HAP-1 (cell line): ENCODE measurements around the gene CEMIP2.
"Not testable (repeated sequence)": the region's sequence is repeated elsewhere in the genome, so short reads cannot be mapped to it uniquely, and the experiment has no call there.

Experiments used
- DNase-seq, 2 experiments: peaks; one replicate each; pipeline ENCODE4 v3.0.0-alpha.2; 2016 to 2020; ENCODE audit warnings: low spot score in 2 of 2
- H3K27me3 ChIP-seq: fragments of 250-450 bp; sonication (Bioruptor Pico); 2 replicates; pipeline ENCODE4 v1.5.1; 2020; ENCODE audit warnings: low read depth, mild to moderate bottlenecking, moderate library complexity
- H3K36me3 ChIP-seq: fragments of 250-450 bp; sonication (Bioruptor Pico); replicated peaks from 2 replicates; pipeline ENCODE4 v1.5.1; 2020; ENCODE audit warnings: mild to moderate bottlenecking
- H3K4me1 ChIP-seq: fragments of 250-450 bp; sonication (Bioruptor Pico); 2 replicates; pipeline ENCODE4 v1.5.1; 2020; ENCODE audit warnings: mild to moderate bottlenecking
- H3K4me3 ChIP-seq: fragments of 250-450 bp; sonication (Bioruptor Pico); 2 replicates; pipeline ENCODE4 v1.5.1; 2020; ENCODE audit warnings: mild to moderate bottlenecking, moderate library complexity
- H3K9me3 ChIP-seq: fragments of 250-450 bp; sonication (Bioruptor Pico); 2 replicates; pipeline ENCODE4 v1.5.1; 2020; ENCODE audit warnings: mild to moderate bottlenecking, moderate library complexity
- in situ Hi-C: fragments of 300-500 bp; cut with MboI; formaldehyde crosslinking; loops from 3 replicates; pipeline ENCODE4 v1.14.3; 2020; ENCODE audit warnings: low sequenced_read_pairs, inconsistent platforms, mixed read lengths

CEMIP2 gene, protein sequence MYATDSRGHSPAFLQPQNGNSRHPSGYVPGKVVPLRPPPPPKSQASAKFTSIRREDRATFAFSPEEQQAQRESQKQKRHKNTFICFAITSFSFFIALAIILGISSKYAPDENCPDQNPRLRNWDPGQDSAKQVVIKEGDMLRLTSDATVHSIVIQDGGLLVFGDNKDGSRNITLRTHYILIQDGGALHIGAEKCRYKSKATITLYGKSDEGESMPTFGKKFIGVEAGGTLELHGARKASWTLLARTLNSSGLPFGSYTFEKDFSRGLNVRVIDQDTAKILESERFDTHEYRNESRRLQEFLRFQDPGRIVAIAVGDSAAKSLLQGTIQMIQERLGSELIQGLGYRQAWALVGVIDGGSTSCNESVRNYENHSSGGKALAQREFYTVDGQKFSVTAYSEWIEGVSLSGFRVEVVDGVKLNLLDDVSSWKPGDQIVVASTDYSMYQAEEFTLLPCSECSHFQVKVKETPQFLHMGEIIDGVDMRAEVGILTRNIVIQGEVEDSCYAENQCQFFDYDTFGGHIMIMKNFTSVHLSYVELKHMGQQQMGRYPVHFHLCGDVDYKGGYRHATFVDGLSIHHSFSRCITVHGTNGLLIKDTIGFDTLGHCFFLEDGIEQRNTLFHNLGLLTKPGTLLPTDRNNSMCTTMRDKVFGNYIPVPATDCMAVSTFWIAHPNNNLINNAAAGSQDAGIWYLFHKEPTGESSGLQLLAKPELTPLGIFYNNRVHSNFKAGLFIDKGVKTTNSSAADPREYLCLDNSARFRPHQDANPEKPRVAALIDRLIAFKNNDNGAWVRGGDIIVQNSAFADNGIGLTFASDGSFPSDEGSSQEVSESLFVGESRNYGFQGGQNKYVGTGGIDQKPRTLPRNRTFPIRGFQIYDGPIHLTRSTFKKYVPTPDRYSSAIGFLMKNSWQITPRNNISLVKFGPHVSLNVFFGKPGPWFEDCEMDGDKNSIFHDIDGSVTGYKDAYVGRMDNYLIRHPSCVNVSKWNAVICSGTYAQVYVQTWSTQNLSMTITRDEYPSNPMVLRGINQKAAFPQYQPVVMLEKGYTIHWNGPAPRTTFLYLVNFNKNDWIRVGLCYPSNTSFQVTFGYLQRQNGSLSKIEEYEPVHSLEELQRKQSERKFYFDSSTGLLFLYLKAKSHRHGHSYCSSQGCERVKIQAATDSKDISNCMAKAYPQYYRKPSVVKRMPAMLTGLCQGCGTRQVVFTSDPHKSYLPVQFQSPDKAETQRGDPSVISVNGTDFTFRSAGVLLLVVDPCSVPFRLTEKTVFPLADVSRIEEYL (N-terminal part only)

DNA sequence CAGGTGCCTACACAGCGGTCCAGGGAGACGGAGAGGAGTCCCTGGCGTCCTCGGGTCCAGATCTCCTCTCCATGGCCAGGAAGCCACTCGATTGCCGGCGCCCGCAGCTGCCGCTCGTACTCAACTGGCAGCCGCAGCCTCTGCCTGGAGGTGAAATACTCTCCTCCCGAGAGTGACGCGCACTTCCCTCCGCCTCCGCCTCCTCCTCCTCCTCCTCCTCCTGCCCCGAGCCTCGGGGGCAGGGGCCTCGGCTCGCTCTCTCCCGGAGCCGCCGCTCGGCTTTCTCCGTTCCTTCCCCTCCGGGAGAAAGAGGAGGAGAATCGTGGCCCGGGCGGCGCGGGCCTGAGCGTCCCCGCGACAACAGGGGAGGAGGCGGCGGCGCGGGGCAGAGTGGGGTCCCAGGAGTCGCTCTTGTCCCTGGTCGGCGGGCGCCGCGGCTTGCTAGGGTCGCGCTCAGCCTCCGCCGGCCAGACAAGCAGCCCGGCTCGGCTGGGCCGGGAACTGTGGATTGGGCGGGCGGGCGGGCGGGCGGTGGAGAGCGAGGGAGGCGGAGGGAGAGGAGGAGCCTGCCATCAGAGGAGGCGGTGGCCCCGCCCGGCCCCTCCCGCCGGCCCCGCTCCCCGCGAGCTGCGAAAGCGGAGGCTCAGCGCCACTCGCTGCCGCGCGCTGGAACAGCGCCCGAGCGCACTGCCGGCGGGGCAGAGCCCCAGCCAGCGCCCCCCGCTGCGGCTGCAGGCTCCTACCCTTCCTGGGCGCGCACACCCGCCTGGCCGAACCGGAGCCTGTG lies at the start of gene CEMIP2:
CEMIP2 (minus strand) TSS at position 126 of the 787 bp plus-strand sequence. CDS start 18,140 bp downstream, outside the sequence.
- H3K4me3 ChIP-seq = peak within 1 kb of the TSS; percentile 95
- in situ Hi-C loops = no loop called here
- H3K36me3 ChIP-seq = no peaks in the 10 kb centered on the region
- peaks cover 41% of the 10 kb centered on the region for H3K4me1 ChIP-seq
- no peaks in the 10 kb centered on the region for H3K9me3 ChIP-seq
- peak; percentile 89 to 91 for DNase-seq
- no peaks in the 10 kb centered on the region for H3K27me3 ChIP-seq

DNA sequence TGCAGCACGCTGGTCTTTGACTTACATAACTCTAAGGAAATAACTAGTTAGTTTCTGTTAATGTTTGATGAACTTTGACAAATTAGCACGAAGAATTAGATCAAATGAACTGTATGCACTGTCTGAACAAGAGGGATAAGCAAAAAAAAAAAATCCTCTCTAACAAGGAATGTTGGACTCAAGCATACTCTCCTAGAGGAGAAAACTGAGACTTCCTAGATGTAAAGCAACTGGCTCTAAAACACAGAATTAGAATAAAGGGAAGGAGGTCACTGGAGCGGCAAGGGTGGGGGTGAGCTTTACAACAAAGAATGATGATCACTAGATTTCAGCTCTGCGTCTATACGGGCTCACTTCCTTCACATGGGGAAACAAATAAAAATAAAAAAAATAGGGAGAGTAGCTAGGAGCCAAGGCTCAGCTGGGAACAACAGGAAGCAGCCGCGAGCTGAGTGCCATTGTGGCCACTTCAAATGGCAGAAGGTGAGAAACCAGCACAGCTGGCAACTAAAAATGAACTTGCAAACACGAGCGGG lies 48.7 kb upstream of the CEMIP2 start:
- Histone ChIP-seq H3K4me3 (no peak overlapping the region), H3K4me1 (no peaks in the 10 kb centered on the region), H3K36me3 (no peaks in the 10 kb centered on the region), H3K27me3 (no peaks in the 10 kb centered on the region), H3K9me3 (no peaks in the 10 kb centered on the region)
- no peak for DNase-seq
- in situ Hi-C loops = loop anchor here (25.0 kb wide), 1 partner anchor 445 kb away; no protein-coding TSS in a partner anchor

DNA sequence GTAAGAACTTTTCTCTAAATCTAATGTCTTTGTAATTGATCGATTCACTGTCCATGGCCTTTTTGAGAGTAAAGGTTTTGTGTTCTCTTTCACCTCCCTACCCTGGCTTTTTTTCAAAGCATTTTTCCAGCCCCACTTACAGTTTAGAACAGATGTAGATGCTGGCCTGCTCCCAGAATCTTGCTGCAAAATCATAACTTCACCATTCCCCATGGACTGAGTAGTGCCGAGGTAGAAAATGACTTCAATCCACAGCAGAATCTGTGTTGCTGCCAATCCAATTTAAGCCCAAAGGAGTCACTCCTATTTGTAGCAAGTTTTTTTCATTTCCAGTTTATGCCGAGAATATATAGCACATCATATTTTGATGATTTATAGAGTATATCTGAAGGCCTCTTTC lies 46.5 kb upstream of the CEMIP2 start:
- Histone ChIP-seq H3K27me3 (no peaks in the 10 kb centered on the region), H3K4me3 (no peak overlapping the region), H3K4me1 (no peaks in the 10 kb centered on the region), H3K9me3 (no peaks in the 10 kb centered on the region), H3K36me3 (no peaks in the 10 kb centered on the region)
- no peak for DNase-seq
- in situ Hi-C loops = loop anchor here (25.0 kb wide), 1 partner anchor 447 kb away; no protein-coding TSS in a partner anchor

DNA sequence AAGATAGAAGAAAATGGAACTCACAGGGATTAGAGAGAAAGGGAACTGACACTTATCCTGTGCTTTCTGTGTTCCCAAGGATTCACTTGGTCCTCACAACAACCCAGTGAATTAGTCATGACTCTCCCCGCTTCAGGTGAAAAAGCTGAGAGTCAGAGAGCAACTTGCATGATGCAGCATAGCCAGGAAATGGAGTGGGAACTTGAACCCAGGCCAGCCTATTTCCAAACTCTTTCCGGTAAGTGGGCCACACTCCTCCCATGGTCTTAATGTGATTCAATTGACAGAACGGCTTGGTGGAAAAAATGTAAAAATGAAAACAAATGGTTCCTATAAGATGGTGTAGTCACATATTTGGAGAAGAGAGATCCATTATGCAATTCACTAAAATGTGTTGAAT lies 45.9 kb upstream of the CEMIP2 start:
- Histone ChIP-seq H3K4me1 (no peaks in the 10 kb centered on the region), H3K27me3 (no peaks in the 10 kb centered on the region), H3K36me3 (no peaks in the 10 kb centered on the region), H3K9me3 (no peaks in the 10 kb centered on the region), H3K4me3 (no peak overlapping the region)
- no peak for DNase-seq
- in situ Hi-C loops = loop anchor here (25.0 kb wide), 1 partner anchor 448 kb away; no protein-coding TSS in a partner anchor

DNA sequence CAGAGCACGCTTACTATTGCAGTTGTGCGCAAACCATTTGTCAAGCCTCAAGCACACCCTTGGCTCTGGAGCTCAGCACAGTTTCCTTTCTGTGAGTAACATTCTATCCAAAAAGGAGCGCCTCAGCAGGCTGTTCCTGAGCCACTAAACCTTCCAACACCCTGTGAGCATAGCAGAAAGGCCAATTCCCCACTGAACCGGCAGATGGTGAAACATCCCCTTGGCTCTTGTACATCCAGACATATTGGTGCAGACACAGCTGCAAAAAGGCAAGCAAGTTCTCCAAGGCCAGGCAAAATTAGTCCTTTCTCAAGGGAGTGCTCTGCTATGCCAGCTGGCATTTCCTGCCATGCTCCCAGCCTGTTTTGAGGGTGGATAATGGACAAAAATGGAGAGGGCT lies 44.1 kb upstream of the CEMIP2 start:
- no peaks in the 10 kb centered on the region for H3K27me3 ChIP-seq
- no peaks in the 10 kb centered on the region for H3K36me3 ChIP-seq
- H3K4me1 ChIP-seq = peaks cover 5% of the 10 kb centered on the region
- in situ Hi-C loops = loop anchor here (25.0 kb wide), 1 partner anchor 450 kb away; no protein-coding TSS in a partner anchor
- H3K4me3 ChIP-seq = no peak overlapping the region
- H3K9me3 ChIP-seq = no peaks in the 10 kb centered on the region
- no peak for DNase-seq

DNA sequence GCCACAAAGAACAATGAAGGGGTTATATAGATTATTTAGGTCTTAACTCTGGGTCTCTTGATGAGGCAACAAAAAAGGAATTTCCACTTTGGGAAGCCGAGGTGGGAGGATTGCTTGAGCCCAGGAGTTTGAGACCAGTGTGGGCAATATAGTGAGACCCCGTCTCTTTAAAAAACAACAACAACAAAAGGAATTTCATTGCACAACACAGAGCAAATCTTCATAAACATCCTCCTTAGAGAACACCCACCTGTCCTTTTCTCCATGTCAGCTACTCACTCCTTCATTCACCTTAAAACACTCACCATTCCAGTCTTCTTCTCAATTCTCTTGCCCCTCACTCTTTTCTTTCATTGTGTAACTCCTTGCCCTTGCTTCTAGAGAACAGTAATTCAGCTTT lies 39.8 kb upstream of the CEMIP2 start:
- Histone ChIP-seq H3K36me3 (no peaks in the 10 kb centered on the region), H3K9me3 (no peaks in the 10 kb centered on the region), H3K27me3 (no peaks in the 10 kb centered on the region), H3K4me1 (peaks cover 7% of the 10 kb centered on the region), H3K4me3 (no peak overlapping the region)
- no peak for DNase-seq
- in situ Hi-C loops = loop anchor here (10.0 to 25.0 kb wide), 2 partner anchors 217 to 454 kb away; no protein-coding TSS in a partner anchor

DNA sequence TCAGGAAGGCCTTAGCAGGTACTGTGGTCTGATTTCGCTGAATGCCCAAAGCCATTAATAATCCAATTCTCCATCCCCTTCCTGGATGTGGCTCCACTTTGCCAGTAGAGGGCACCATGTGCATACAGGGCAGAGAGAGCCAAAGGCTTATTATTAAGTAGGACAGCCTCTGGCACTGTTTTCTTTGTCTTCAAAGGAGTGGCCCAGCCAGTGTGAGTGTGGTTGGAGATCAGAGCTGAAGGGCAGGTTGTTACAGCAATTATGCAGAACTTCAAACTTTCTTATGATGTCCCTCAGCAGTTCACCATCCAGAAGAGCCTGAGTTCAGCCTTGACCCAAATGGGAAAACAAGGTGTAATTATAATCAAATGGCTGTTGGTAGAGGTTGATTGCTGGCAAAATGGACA lies 38.6 kb upstream of the CEMIP2 start:
- H3K9me3 ChIP-seq = no peaks in the 10 kb centered on the region
- H3K4me1 ChIP-seq = peaks cover 7% of the 10 kb centered on the region
- H3K36me3 ChIP-seq = no peaks in the 10 kb centered on the region
- in situ Hi-C loops = loop anchor here (10.0 to 25.0 kb wide), 2 partner anchors 218 to 455 kb away; no protein-coding TSS in a partner anchor
- no peaks in the 10 kb centered on the region for H3K27me3 ChIP-seq
- peak; percentile 80 to 89 for DNase-seq
- H3K4me3 ChIP-seq = no peak overlapping the region

DNA sequence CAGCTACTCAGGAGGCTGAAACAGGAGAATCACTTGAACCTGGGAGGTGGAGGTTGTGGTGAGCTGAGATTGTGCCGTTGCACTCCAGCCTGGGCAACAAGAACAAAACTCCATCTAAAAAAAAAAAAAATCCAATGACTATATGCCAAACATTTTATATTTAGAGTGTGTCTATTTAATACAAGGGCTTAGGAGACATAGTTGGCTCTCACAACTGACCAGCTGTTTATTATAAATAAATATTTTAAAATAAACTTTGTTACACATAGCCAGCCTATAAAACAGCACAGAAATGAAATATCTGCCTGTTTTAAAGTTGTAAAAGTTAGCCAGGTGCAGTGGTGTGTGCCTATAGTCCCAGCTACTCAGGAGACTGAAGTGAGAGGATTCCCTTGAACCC lies 36.8 kb upstream of the CEMIP2 start:
- not testable (repeated sequence) for H3K27me3 ChIP-seq, DNase-seq, H3K4me3 ChIP-seq, H3K36me3 ChIP-seq, H3K9me3 ChIP-seq, H3K4me1 ChIP-seq
- in situ Hi-C loops = loop anchor here (10.0 to 25.0 kb wide), 2 partner anchors 220 to 457 kb away; no protein-coding TSS in a partner anchor

DNA sequence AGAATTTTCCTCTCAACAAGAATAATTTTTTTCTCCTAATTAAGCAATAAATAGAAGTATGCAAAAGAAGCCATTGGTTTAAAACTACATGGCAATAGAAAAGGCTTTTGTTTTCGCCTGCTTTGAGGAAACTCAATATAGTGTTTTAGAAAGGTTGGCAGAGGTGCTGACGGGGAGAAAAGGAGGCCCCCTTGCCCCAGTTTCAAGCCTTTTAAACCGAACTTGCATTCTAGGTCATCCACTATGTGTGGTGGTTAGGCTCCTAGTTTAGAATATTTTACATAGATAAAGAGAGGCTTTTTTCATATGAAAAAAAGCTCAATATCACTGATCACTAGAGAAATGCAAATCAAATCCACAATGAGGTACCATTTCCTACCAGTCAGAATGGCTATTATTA lies 33.5 kb upstream of the CEMIP2 start:
- Histone ChIP-seq H3K9me3 (no peaks in the 10 kb centered on the region), H3K27me3 (no peaks in the 10 kb centered on the region), H3K36me3 (no peaks in the 10 kb centered on the region), H3K4me3 (no peak overlapping the region), H3K4me1 (no peaks in the 10 kb centered on the region)
- in situ Hi-C loops = loop anchor here (10.0 to 25.0 kb wide), 2 partner anchors 223 to 460 kb away; no protein-coding TSS in a partner anchor
- no peak for DNase-seq

DNA sequence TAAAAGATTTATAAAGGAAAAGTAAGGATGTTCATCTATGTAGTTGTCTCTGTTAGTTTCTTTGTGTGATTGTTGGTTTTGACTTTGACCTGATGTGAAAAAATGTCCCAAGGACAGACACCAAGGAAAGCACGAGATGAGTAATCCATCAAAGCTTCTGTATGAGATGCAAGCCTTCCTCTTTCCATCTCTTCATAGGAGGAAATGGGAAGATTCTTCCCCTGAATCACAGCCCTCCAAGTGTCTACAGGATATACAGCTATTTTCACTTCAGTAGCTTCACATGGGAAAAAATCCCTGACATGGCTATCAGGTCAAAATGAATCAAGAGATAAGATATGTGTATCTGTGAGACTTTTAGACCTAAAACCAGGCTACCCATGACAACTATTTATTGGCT lies 29.0 kb upstream of the CEMIP2 start:
- H3K4me1 ChIP-seq = no peaks in the 10 kb centered on the region
- in situ Hi-C loops = no loop called here

DNA sequence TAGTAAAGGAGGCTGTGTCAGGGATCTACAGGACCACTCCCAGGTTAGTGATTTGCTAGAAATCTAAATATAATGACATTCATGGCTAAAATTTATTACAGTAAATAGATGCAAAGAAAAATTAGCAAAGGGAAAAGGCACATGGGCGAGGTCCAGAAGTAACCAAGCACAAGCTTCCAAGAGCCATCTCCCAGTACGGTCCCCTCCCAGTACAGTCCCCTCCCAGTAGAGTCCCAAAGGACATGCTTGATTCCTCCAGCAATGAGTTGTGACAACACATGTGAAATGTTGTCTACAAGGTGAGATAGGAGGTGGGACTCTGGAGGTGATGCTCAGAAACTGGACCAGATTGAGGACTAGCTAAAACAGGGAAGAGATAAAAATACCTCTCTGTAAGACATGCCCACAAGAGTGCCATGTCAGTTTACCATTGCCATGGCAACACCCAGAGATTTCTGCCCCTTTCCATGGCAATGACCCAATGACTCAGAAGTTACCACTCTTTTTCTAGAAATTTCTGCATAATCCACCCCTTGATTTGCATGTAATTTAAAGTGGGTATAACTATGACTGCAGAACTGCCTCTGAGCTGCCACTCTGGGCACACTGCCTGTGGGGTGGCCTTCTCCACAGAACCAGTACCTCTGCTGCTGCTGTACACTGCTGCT lies 27.9 kb upstream of the CEMIP2 start:
- no peaks in the 10 kb centered on the region for H3K4me1 ChIP-seq
- H3K4me3 ChIP-seq = no peak overlapping the region
- no peaks in the 10 kb centered on the region for H3K36me3 ChIP-seq
- in situ Hi-C loops = no loop called here
- H3K27me3 ChIP-seq = no peaks in the 10 kb centered on the region
- H3K9me3 ChIP-seq = no peaks in the 10 kb centered on the region
- no peak for DNase-seq

More for the DNA sequence above, 29.0 kb upstream of the CEMIP2 start:
- Histone ChIP-seq H3K4me3 (no peak overlapping the region), H3K36me3 (no peaks in the 10 kb centered on the region), H3K27me3 (no peaks in the 10 kb centered on the region), H3K9me3 (no peaks in the 10 kb centered on the region)
- DNase-seq = no peak
